Stomach (tissue), 4 donors: ENCODE measurements around the gene MSH5.

Experiments
- CTCF ChIP-seq, 7 experiments: fragments of 450-650 bp in 4 of 7; fragments of 200-600 bp in 3 of 7; sonication (generic) in 3 of 7; IDR thresholded peaks; one replicate each; pipeline ENCODE4 v1.5.1; 2016 to 2019; ENCODE audit warnings: antibody characterized with exemption in 7 of 7, control low read depth in 2 of 7, mild to moderate bottlenecking in 1 of 7
- POLR2A ChIP-seq, 4 donors: fragments of 450-650 bp; IDR thresholded peaks; one replicate each; pipeline ENCODE4 v1.6.1; 2016; ENCODE audit warnings: antibody characterized with exemption in 4 of 4, control low read depth in 2 of 4, mild to moderate bottlenecking in 1 of 4, moderate library complexity in 1 of 4

- TF ChIP-seq POLR2A (IDR thresholded peaks at IDR 0.05) (no peak), CTCF (IDR thresholded peaks at IDR 0.05) (no peak)
Observed at GRCh38 chr6:31758281-31758680, 18.5 kb downstream of the MSH5 start.
